Loucy (cell line): ENCODE measurements around the gene ASPDH.
A peak's percentile ranks its signal among the peaks of the same experiment; 100 is the strongest.

Experiments used
- EZH2phosphoT487 ChIP-seq: fragments of 200-600 bp; IDR thresholded peaks from 2 replicates; pipeline ENCODE4 v1.6.1; 2018; ENCODE audit warnings: antibody characterized with exemption, mild to moderate bottlenecking, moderate library complexity, borderline replicate concordance
- TF ChIP-seq, protein P1 (sequence below): fragments of 200-600 bp; sonication (generic); conservative IDR thresholded peaks from 2 replicates; pipeline ENCODE4 v1.5.1; 2014; ENCODE audit warnings: mild to moderate bottlenecking, antibody characterized with exemption, low read length

DNA sequence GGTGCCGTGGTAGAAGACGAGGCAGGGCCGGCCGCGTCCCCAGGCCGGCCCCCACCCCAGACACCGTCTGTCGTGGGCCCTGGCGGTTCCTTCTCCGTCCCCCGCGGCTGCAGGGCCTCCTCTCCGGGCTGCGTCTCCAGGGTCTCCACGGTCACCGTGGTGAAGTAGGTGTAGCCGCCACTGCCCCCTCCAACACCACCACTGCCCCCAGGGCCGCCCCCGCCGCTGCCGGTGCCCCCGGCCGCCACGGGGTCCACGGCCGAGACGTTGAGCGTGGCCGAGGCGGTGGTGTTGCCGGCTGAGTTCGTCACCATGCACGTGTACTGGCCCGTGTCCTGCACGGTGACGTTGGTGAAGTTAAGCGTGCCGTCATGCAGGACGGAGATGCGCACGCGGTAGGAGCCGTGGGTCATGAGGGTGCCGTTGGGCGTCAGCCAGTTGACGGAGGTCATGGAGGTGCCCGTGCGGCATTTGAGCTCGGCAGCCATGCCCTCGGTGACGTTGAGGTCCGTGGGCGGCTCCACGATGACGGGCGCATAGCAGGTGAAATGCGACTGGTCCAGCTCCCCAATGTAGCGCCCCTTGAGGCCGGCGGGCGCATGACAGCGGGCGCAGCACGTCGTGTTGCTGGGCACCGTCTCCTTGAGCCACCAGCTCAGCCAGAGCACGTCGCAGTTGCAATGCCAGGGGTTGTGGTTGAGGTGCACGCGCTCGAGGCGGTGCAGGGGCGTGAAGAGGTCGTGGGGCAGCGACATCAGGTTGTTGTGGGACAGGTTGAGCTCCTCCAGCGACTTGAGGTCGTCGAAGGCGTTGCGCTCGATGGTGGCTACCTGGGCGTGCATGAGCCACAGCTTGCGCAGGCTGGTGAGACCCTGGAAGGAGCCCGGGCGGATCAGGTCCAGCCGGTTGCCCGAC, 4.6 kb upstream of the ASPDH start:
- TF ChIP-seq, protein P1, sequence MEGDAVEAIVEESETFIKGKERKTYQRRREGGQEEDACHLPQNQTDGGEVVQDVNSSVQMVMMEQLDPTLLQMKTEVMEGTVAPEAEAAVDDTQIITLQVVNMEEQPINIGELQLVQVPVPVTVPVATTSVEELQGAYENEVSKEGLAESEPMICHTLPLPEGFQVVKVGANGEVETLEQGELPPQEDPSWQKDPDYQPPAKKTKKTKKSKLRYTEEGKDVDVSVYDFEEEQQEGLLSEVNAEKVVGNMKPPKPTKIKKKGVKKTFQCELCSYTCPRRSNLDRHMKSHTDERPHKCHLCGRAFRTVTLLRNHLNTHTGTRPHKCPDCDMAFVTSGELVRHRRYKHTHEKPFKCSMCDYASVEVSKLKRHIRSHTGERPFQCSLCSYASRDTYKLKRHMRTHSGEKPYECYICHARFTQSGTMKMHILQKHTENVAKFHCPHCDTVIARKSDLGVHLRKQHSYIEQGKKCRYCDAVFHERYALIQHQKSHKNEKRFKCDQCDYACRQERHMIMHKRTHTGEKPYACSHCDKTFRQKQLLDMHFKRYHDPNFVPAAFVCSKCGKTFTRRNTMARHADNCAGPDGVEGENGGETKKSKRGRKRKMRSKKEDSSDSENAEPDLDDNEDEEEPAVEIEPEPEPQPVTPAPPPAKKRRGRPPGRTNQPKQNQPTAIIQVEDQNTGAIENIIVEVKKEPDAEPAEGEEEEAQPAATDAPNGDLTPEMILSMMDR = peak; percentile 6; the same call in 1 of the 2 replicates
- TF ChIP-seq EZH2phosphoT487 = no peak
